GM21390 (cell line): Measurements from ENCODE around the gene DNAJC18.

Source experiments
- ATAC-seq: cut with Tn5 transposase; IDR thresholded peaks from one replicate; pipeline ENCODE4 v1.9.1; 2021; ENCODE audit not compliant: unreplicated experiment

Gene DNAJC18

GRCh38 chr5:139406963-139407362 lies 32.4 kb downstream of the DNAJC18 start:
- no peak for ATAC-seq

GRCh38 chr5:139404484-139404840 lies 34.9 kb downstream of the DNAJC18 start:
- no peak for ATAC-seq

DNA sequence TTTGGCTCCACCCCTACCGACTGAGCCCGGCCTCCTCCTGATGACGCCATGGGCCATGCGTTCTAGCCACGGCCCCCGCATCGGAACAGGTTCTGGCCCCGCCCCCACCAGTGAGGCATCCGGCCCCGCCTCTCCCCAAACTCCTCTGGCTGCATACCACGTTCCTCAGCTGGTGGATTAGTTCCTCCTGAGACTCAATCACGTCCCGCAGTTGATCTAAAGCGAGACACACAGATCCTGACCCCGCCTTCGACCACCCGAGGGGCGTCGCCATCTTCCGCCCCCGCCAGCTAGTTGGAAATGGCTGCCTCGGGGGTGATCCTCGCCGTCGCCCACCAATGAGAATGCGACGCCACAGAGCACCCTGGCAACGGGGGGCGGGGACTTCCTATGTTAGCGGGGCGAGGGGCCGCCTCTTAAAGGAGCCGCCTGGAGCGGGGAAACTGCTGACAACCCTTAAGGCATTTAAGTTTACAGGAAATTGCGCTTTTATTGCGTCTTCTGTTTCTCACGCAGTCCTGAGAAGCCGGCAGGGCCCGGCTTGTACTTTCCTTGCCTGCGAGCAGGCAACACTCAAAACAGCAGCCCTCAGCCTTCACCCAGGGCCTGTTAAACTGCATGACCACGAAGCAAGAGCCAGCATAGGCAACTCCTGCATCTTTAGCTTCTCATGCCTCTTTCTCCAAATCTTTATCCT lies 35.4 kb downstream of the DNAJC18 start, which contains the start of gene SPATA24:
SPATA24 (minus strand) TSS at position 303 of the 697 bp plus-strand sequence; CDS start at position 274, 29 bp downstream.
- ATAC-seq = peak; percentile 84

DNA sequence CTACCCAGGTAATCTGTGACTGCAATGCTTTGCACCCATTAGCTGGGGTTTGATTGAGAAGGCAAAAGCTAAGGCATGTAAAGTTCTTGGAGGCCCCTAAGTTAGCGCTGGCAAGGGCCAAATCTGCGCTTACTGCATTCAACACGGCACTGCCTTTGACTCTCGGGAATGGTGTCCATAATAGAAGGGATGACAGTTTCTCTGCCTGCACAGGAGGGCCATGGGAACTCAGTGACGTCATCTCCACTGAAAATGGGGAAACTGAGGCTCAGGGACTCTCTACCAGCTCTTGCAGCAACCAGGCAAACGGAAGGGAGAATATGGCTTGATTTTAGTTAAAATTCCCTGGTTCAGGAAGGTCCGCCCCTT lies 35.9 kb downstream of the DNAJC18 start:
- ATAC-seq = no peak

- ATAC-seq = no peak
Observed at GRCh38 chr5:139402561-139403158, 36.7 kb downstream of the DNAJC18 start.

- ATAC-seq = no peak
Observed at GRCh38 chr5:139401546-139401945, 37.8 kb downstream of the DNAJC18 start.

- no peak for ATAC-seq
Observed at GRCh38 chr5:139399501-139400121, 39.7 kb downstream of the DNAJC18 start.

GRCh38 chr5:139397921-139398320 lies 41.4 kb downstream of the DNAJC18 start:
- ATAC-seq = no peak

DNA sequence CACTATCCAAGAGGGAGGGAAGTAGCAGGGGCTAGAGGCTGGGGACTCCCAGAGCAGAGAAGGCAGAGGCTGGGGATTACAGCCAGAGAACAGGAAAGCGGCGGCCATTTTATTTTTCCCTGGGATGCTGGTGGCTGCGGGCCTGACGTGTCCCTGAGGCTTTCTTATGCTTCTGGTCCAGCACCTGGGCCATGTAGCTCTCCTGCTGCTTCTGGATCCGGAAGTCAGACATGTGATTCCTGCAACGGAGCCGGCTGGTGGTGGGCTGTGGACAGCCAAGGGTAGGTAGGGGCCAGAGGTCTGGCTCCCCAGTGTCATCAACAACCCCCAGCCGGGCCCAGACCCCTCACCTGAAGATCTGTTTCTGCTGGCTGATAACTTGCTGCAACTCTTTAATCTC lies 42.6 kb downstream of the DNAJC18 start:
- no peak for ATAC-seq

DNA sequence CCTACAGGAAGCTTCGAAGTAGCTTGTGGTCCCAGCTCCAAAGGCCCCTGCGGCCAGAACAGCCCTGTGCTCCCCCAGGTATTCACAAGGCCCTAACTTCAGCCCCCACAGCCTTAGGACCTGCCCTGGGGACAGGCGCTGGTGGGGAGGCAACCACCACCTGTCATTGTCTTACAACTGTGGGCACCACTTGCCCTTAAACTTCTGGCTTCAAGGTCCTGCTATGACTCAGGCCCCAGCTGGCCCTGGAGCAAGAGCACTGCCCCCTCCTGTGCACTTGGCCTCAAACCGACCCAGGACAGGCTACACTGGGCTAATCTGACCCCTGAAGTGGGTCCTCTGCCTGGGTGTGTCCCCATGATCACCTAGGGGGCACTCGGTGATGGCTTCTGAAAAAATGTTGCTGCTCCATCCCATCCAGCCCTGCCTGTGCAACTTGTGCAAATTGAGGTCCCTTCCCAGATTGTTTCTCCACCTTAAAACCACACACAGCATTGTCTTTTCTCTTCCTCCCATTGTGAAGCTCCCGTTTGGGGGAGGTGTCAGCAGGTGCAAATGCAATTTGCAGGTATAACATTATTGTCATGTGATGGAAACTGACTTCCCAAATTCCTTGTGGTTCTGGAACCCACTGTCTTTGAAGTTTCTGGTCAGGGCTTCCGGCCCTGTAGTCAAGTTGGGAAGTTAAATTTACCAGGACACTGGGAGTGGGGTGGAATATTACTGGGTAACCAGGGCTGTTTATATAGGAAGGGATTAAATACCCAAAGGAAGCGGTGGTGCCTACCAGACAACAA lies 43.3 kb downstream of the DNAJC18 start:
- ATAC-seq = no peak

DNA sequence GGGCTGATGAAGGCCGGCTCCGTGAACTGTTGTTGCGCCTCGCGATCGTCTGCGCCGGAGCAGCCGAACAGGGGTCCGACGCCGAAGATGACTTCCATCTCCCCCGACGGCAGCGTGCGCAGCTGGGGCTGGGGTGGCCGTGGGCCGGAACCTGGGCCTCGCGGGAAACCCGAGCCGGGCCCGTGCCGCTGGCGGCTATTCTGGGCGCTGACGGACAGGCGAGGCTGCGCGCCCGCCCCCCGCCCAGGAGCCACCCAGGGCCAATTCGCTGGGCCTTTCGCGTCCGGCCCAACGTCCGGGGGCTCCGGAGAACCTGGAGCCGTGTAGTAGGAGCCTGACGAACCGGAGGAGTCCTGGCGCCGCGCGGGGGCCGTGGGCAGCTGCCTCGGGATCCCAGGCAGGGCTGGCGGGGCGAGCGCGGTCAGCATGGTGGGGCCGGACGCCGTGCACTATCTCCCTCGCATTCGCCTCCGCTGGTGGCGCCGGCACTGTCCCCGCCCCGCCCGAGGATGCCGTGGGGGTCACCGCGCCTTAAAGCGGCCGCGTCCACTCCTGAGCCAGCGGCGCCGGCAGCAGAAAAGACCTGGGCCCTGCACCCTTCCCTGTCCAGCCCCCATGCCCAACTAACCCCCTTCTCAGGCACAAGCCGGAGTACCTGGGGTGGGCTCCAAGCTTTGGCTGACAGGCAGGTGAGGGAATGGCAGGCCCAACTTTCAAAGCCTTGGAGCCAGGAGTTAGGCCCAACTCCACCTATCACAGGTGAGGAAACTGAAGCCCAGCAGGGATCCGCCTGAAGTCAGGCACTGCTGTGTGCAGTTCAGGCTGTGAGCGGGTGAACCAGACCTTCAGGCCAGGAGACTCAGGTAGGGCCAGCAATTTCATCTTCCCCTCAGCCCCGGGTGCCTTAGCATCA lies 44.4 kb downstream of the DNAJC18 start, which contains the start of gene PROB1:
PROB1 (minus strand) TSS at position 451 of the 913 bp plus-strand sequence; CDS start at position 428, 23 bp downstream.
- ATAC-seq = no peak

- no peak for ATAC-seq
Observed at GRCh38 chr5:139394123-139394653, 45.1 kb downstream of the DNAJC18 start.

DNA sequence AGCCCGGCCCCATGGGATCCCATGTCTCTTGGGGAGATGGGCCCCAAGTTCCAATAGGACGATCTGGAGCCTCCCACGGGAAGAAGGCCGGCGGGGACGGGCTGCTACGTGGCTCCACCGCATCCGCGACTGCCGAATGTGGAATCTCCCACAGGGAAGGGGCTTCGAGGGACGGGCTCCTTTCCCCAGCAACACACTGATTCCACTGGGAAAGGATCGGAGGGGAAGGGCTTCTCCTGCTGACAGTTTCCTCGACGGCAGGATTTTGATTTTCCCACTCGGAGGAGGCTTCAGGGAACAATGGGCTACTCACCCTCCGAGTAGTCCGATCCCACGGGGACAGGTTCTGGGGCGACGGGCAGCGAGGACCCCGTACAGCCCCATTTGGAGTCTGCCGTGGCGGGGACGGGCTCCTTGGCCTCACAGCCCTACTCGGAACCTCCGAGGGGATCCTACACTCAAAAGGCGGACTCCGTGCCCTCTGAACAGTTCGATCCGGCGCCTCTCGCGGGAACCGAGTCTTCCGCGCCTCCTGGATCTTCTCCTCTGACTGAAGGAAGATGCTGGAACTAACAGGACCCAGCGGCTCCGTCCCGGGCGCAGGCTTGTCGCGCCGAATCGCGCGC lies 45.7 kb downstream of the DNAJC18 start:
- ATAC-seq = no peak

DNA sequence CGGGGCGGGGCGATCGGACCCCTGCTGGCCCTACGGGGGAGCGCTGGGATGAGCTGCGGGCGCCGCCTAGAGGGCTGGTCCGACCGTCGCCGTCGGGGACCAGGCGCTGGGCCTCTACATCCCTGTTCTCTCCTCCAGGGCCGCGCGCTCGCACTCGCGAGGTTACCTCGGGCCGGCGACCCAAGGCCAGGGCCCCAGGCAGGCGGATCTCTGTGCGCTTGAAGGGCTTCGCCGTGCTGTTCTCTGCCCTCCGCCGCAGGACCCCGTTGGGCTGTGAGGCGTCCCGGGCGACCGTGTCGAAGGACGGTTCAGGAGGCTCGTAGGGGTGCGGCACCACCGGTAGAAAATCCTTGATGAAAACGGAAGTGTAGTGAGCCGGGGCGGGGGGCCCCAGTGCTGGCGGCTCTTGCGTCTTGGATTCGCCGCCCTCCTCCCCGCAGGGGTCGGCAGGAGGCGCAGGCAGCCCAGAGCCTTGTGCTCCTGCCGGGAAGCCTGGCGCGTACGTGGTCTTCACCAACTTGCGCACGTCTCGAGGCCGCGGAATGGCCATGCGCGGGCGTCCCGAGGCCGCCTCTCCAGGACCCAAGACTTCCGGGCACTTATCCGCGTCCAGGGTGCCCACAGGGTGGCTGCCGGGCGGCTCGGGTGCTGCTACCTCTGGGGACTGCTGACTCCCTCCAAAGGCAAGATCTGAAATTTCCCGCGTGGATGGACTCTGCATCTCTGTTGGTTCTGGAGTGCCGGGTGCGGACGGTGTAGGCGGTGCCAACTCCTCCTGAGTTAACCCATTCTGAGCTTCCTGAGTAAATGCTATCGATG lies 46.4 kb downstream of the DNAJC18 start:
- ATAC-seq = peak; percentile 47

DNA sequence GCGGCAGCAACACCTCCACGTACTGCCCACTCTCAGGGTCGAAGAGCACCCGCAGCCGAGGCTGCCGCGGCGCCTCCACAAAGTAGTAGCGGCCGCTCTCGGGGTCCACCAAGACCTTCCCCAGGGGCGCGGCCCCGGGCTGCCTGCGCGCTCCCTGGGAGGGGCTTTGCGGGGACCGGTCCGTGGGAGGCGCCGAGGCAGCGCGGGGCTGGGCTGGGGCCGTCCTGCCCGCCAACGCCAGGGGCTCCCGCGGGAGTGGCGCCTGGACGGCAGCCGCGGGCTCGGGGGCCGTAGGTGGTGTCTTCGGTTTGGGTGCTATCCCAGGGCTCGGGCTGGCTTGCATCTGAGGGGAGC lies 47.0 kb downstream of the DNAJC18 start:
- ATAC-seq = peak; percentile 14

- ATAC-seq = no peak
Observed at GRCh38 chr5:139391570-139392323, 47.6 kb downstream of the DNAJC18 start.

- no peak for ATAC-seq
Observed at GRCh38 chr5:139390639-139391569, 48.4 kb downstream of the DNAJC18 start.
